ENCODE data around the gene LCA5.

LCA5 gene

GRCh38 chr6:79559706-79560105 is 22.5 kb upstream of the LCA5 start:
- no peaks in the 10 kb centered on the region for H3K27me3 ChIP-seq (ENCODE audit: insufficient read depth, low read length)
- no peak overlapping the region for H3K27ac ChIP-seq (ENCODE audit: low read depth, low read length)
- no peak overlapping the region for H2AFZ ChIP-seq (ENCODE audit: low read length, unreplicated experiment)
- no peaks in the 10 kb centered on the region for H3K36me3 ChIP-seq (ENCODE audit: insufficient read depth, low read length)
- H3K79me2 ChIP-seq (ENCODE audit: control insufficient read depth, insufficient read depth, low read length, unreplicated experiment), result no peaks in the 10 kb centered on the region
- H3K4me1 ChIP-seq (ENCODE audit: control insufficient read depth, insufficient read depth, low read length, unreplicated experiment), result no peaks in the 10 kb centered on the region
- no peak overlapping the region for H3K4me3 ChIP-seq (ENCODE audit: low read depth, low read length)

GRCh38 chr6:79557673-79558467 is 20.6 kb upstream of the LCA5 start:
- H3K79me2 ChIP-seq (ENCODE audit: control insufficient read depth, insufficient read depth, low read length, unreplicated experiment), result no peaks in the 10 kb centered on the region
- no peak overlapping the region for H3K4me3 ChIP-seq (ENCODE audit: low read depth, low read length)
- H3K27ac ChIP-seq (ENCODE audit: low read depth, low read length), result no peak overlapping the region
- H3K27me3 ChIP-seq (ENCODE audit: insufficient read depth, low read length), result no peaks in the 10 kb centered on the region
- H3K4me1 ChIP-seq (ENCODE audit: control insufficient read depth, insufficient read depth, low read length, unreplicated experiment), result no peaks in the 10 kb centered on the region
- H2AFZ ChIP-seq (ENCODE audit: low read length, unreplicated experiment), result no peak overlapping the region
- no peaks in the 10 kb centered on the region for H3K36me3 ChIP-seq (ENCODE audit: insufficient read depth, low read length)

GRCh38 chr6:79554305-79554704 is 17.1 kb upstream of the LCA5 start:
- Histone ChIP-seq H3K27me3 (ENCODE audit: insufficient read depth, low read length) (no peaks in the 10 kb centered on the region), H3K4me3 (ENCODE audit: low read depth, low read length) (no peak overlapping the region), H3K79me2 (ENCODE audit: control insufficient read depth, insufficient read depth, low read length, unreplicated experiment) (no peaks in the 10 kb centered on the region), H3K4me1 (ENCODE audit: control insufficient read depth, insufficient read depth, low read length, unreplicated experiment) (no peaks in the 10 kb centered on the region), H3K36me3 (ENCODE audit: insufficient read depth, low read length) (no peaks in the 10 kb centered on the region), H2AFZ (ENCODE audit: low read length, unreplicated experiment) (no peak overlapping the region), H3K27ac (ENCODE audit: low read depth, low read length) (no peak overlapping the region)

GRCh38 chr6:79551401-79551800 is 14.2 kb upstream of the LCA5 start:
- Histone ChIP-seq H3K4me3 (ENCODE audit: low read depth, low read length) (no peak overlapping the region), H3K4me1 (ENCODE audit: control insufficient read depth, insufficient read depth, low read length, unreplicated experiment) (peaks cover under 1% of the 10 kb centered on the region), H2AFZ (ENCODE audit: low read length, unreplicated experiment) (no peak overlapping the region), H3K79me2 (ENCODE audit: control insufficient read depth, insufficient read depth, low read length, unreplicated experiment) (no peaks in the 10 kb centered on the region), H3K36me3 (ENCODE audit: insufficient read depth, low read length) (no peaks in the 10 kb centered on the region), H3K27me3 (ENCODE audit: insufficient read depth, low read length) (no peaks in the 10 kb centered on the region), H3K27ac (ENCODE audit: low read depth, low read length) (no peak overlapping the region)

GRCh38 chr6:79548304-79548703 is 11.1 kb upstream of the LCA5 start:
- no peak overlapping the region for H2AFZ ChIP-seq (ENCODE audit: low read length, unreplicated experiment)

GRCh38 chr6:79546186-79546585 is 9.0 kb upstream of the LCA5 start:
- Histone ChIP-seq H3K27me3 (ENCODE audit: insufficient read depth, low read length) (no peaks in the 10 kb centered on the region), H2AFZ (ENCODE audit: low read length, unreplicated experiment) (no peak overlapping the region), H3K27ac (ENCODE audit: low read depth, low read length) (peak overlapping the region; percentile 92), H3K79me2 (ENCODE audit: control insufficient read depth, insufficient read depth, low read length, unreplicated experiment) (no peaks in the 10 kb centered on the region), H3K4me3 (ENCODE audit: low read depth, low read length) (no peak overlapping the region), H3K4me1 (ENCODE audit: control insufficient read depth, insufficient read depth, low read length, unreplicated experiment) (peaks cover 21% of the 10 kb centered on the region), H3K36me3 (ENCODE audit: insufficient read depth, low read length) (no peaks in the 10 kb centered on the region)

More at GRCh38 chr6:79548304-79548703, 11.1 kb upstream of the LCA5 start:
- Histone ChIP-seq H3K4me3 (ENCODE audit: low read depth, low read length) (no peak overlapping the region), H3K79me2 (ENCODE audit: control insufficient read depth, insufficient read depth, low read length, unreplicated experiment) (no peaks in the 10 kb centered on the region), H3K4me1 (ENCODE audit: control insufficient read depth, insufficient read depth, low read length, unreplicated experiment) (peaks cover 21% of the 10 kb centered on the region), H3K27ac (ENCODE audit: low read depth, low read length) (no peak overlapping the region), H3K27me3 (ENCODE audit: insufficient read depth, low read length) (no peaks in the 10 kb centered on the region), H3K36me3 (ENCODE audit: insufficient read depth, low read length) (no peaks in the 10 kb centered on the region)

- H3K27ac ChIP-seq (ENCODE audit: low read depth, low read length), result peak overlapping the region; percentile 92
- H3K4me3 ChIP-seq (ENCODE audit: low read depth, low read length), result peak overlapping the region; percentile 18; the same call in 1 of the 2 replicates
- H3K79me2 ChIP-seq (ENCODE audit: control insufficient read depth, insufficient read depth, low read length, unreplicated experiment), result no peaks in the 10 kb centered on the region
- H3K27me3 ChIP-seq (ENCODE audit: insufficient read depth, low read length), result no peaks in the 10 kb centered on the region
- no peak overlapping the region for H2AFZ ChIP-seq (ENCODE audit: low read length, unreplicated experiment)
- H3K4me1 ChIP-seq (ENCODE audit: control insufficient read depth, insufficient read depth, low read length, unreplicated experiment), result peaks cover 21% of the 10 kb centered on the region
- H3K36me3 ChIP-seq (ENCODE audit: insufficient read depth, low read length), result no peaks in the 10 kb centered on the region
These were observed 7.8 kb upstream of the LCA5 start for GRCh38 chr6:79544939-79545450.

- no peaks in the 10 kb centered on the region for H3K27me3 ChIP-seq (ENCODE audit: insufficient read depth, low read length)
- peak overlapping the region; percentile 86 for H3K27ac ChIP-seq (ENCODE audit: low read depth, low read length)
- H3K4me1 ChIP-seq (ENCODE audit: control insufficient read depth, insufficient read depth, low read length, unreplicated experiment), result peaks cover 25% of the 10 kb centered on the region
- H3K4me3 ChIP-seq (ENCODE audit: low read depth, low read length), result no peak overlapping the region
- H2AFZ ChIP-seq (ENCODE audit: low read length, unreplicated experiment), result no peak overlapping the region
- peaks cover 1% of the 10 kb centered on the region for H3K79me2 ChIP-seq (ENCODE audit: control insufficient read depth, insufficient read depth, low read length, unreplicated experiment)
- H3K36me3 ChIP-seq (ENCODE audit: insufficient read depth, low read length), result no peaks in the 10 kb centered on the region
These were observed 7.2 kb upstream of the LCA5 start for GRCh38 chr6:79544299-79544927.

- Histone ChIP-seq H2AFZ (ENCODE audit: low read length, unreplicated experiment) (no peak overlapping the region), H3K79me2 (ENCODE audit: control insufficient read depth, insufficient read depth, low read length, unreplicated experiment) (peaks cover 5% of the 10 kb centered on the region), H3K27ac (ENCODE audit: low read depth, low read length) (peak overlapping the region; percentile 86), H3K27me3 (ENCODE audit: insufficient read depth, low read length) (no peaks in the 10 kb centered on the region), H3K4me3 (ENCODE audit: low read depth, low read length) (no peak overlapping the region), H3K4me1 (ENCODE audit: control insufficient read depth, insufficient read depth, low read length, unreplicated experiment) (peaks cover 30% of the 10 kb centered on the region), H3K36me3 (ENCODE audit: insufficient read depth, low read length) (no peaks in the 10 kb centered on the region)
These were observed 6.7 kb upstream of the LCA5 start for GRCh38 chr6:79543886-79544285.

- peak overlapping the region; percentile 86; the same call in 1 of the 2 replicates for H3K27ac ChIP-seq (ENCODE audit: low read depth, low read length)
- peaks cover 9% of the 10 kb centered on the region for H3K79me2 ChIP-seq (ENCODE audit: control insufficient read depth, insufficient read depth, low read length, unreplicated experiment)
- H2AFZ ChIP-seq (ENCODE audit: low read length, unreplicated experiment), result no peak overlapping the region
- H3K27me3 ChIP-seq (ENCODE audit: insufficient read depth, low read length), result no peaks in the 10 kb centered on the region
- peaks cover 30% of the 10 kb centered on the region for H3K4me1 ChIP-seq (ENCODE audit: control insufficient read depth, insufficient read depth, low read length, unreplicated experiment)
- H3K36me3 ChIP-seq (ENCODE audit: insufficient read depth, low read length), result no peaks in the 10 kb centered on the region
- H3K4me3 ChIP-seq (ENCODE audit: low read depth, low read length), result no peak overlapping the region
These were observed 6.2 kb upstream of the LCA5 start for GRCh38 chr6:79543411-79543810.

All from ACC112 (cell line).